GM19328 (cell line): ENCODE data around the gene CYP17A1.
"Not testable (repeated sequence)": the region's sequence is repeated elsewhere in the genome, so short reads cannot be mapped to it uniquely, and the experiment has no call there.

ENCODE experiments used
- ATAC-seq: cut with Tn5 transposase; IDR thresholded peaks from one replicate; pipeline ENCODE4 v1.9.1; 2021; ENCODE audit warnings: mild to moderate bottlenecking, moderate library complexity; ENCODE audit not compliant: unreplicated experiment

The CYP17A1 gene, protein sequence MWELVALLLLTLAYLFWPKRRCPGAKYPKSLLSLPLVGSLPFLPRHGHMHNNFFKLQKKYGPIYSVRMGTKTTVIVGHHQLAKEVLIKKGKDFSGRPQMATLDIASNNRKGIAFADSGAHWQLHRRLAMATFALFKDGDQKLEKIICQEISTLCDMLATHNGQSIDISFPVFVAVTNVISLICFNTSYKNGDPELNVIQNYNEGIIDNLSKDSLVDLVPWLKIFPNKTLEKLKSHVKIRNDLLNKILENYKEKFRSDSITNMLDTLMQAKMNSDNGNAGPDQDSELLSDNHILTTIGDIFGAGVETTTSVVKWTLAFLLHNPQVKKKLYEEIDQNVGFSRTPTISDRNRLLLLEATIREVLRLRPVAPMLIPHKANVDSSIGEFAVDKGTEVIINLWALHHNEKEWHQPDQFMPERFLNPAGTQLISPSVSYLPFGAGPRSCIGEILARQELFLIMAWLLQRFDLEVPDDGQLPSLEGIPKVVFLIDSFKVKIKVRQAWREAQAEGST

GRCh38 chr10:102837230-102837721, at the start of gene CYP17A1:
TSS of gene CYP17A1 (minus strand) at chr10:102837413. CDS start at chr10:102837361, 52 bp downstream.
- ATAC-seq = no peak

DNA sequence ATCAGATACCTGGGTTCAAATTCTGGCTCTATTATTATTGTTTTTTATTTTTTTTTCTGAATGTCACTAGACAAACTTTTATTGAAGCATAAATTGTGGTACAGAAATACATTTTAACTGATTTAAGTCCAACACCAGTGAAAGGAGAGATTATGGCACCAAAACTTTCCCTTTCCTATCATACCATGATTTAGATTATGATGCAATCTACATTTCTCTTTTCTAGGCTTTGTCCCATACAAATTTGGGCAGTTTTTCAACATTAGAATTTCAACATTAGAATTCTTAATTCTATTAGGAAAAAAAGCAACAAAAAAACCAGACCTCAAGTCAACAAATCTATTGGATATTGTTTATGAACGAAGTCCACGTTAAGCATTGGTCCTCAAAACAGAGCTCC, 43.0 kb upstream of the CYP17A1 start:
- no peak for ATAC-seq

GRCh38 chr10:102878629-102879028, 41.4 kb upstream of the CYP17A1 start:
- no peak for ATAC-seq

DNA sequence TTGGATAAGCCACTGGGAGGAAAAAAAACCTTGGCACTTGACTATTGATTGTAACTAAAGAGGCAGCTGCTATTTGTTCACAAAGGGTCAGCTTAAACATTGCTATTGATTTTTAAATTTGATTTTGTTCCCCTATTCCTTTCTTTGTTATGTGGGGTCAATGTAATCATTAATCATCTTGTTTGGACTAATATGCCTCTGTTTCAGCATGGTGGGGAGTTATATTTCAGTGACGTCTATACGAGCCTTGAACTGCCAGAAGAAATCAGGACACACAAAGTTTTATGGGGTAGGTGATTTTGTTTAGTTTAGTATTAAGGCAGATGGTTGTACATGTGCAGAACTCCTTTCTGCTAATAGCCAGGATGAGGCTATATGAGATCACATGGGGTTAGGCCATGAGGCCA, 39.5 kb upstream of the CYP17A1 start:
- no peak for ATAC-seq

GRCh38 chr10:102872163-102872562, 35.0 kb upstream of the CYP17A1 start:
- no peak for ATAC-seq

GRCh38 chr10:102870221-102870620, 33.0 kb upstream of the CYP17A1 start:
- no peak for ATAC-seq

DNA sequence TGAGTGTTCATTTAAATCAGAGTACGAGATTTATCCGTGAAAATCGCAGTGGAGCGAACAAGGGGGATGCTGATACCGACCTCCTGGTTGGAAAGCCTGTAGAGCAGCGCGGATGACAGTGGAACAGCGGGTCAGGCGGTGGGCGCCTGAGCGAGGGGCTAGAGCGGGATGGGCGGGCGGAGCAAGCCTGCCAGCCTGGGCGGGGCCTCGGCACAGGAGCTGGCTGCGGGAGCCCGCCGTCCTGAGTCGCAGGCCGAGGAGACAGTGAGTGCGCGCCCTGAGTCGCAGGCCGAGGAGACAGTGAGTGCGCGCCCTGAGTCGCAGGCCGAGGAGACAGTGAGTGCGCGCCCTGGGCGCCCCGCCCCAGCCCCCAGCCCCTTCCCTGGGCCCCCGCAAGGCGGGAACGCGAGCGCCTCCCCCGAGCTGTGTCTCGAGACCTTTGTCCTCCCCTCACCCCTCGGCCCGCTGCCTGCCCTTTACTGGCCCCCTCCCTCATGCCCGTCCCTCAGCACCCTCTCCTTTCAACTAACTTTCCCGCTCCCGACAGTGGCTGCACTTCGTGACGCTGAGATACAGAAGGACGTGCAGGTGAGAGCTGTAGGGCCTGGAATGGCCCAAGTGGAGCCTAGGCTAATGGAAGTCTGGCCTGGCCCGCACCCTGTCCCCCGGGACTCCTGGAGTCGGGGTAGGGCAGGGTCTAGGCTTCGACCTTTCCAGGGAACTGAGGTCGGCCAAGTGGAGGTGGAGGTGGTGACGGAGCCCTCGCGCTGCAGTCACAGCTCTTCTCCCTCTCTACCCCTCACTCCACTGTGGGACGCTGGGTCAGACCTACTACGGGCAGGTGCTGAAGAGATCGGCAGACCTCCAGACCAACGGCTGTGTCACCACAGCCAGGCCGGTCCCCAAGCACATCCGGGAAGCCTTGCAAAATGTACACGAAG, 32.3 kb upstream of the CYP17A1 start, which contains the start of gene AS3MT:
TSS of gene AS3MT (plus strand) at position 213 of the 941 bp plus-strand sequence. CDS start at position 336, 123 bp downstream.
- ATAC-seq = no peak

GRCh38 chr10:102868911-102869257, 31.7 kb upstream of the CYP17A1 start:
- no peak for ATAC-seq

- no peak for ATAC-seq
Observed at GRCh38 chr10:102865620-102866019, 28.4 kb upstream of the CYP17A1 start.

DNA sequence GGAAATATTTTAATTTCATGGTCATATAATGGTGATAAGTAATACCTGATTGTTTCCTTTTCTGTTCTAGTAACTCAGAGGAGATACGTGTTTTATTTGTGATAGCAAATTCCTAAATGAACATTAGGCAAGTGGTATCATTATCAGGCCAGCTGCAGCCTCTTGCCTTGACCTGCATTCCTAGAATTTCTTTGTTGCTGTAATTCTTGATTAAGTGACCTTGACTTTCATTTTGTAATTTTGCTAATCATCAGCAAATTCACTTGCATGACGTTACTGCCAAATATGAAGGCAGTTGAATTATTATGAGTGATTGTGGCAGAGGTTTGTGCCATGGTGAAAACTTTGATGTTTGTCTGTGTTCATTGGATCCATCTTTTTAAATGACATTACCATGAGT, 26.4 kb upstream of the CYP17A1 start:
- ATAC-seq = no peak

DNA sequence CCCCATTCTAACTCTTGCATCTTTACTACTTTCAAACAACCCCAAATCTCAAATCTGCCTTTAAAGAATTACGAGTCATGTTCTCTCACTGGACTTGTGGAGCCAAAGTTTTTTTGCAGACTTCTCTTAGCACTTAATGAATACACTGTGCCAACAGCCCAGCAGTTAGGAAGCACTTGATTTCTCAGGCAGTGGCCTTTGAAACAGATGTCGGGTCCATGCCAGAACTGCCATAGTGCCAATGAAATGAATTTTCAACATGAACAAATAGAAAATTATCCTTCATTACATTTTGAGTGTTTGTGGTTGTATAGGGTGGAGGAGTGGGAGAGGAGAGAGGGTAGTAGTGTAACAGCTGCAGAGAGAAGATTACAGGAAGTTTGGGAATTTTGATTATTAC, 22.7 kb upstream of the CYP17A1 start:
- ATAC-seq = no peak

GRCh38 chr10:102856758-102857424, 19.7 kb upstream of the CYP17A1 start:
- no peak for ATAC-seq

DNA sequence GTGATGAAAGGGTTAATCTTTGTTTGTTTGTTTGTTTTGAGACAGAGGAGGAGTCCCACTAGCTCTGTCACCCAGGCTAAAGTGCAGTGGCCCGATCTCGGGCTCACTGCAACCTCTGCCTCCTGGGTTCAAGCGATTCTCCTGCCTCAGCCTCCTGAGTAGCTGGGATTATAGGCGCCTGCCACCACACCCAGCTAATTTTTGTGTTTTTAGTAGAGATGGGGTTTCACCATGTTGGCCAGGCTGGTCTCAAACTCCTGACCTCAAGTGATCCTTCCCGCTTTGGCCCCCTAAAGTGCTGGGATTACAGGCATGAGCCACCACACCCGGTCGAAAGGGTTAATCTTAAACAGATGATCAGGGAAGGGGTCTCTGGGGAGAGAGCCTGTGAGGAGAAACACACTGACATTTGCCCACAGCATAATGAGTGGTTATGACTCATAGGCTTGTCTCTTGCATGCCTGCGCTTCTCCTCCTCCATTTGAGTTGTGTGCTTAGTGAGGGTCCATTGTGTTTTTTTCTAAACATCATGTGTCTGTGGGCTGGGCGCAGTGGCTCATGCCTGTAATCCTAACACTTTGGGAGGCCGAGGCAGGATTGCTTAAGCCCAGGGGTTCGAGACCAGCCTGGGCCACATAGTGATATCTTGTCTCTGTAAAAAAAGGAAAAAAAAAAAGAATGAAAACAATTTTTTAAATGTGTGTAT, 18.7 kb upstream of the CYP17A1 start:
- not testable (repeated sequence) for ATAC-seq

GRCh38 chr10:102853237-102853636, 16.0 kb upstream of the CYP17A1 start:
- ATAC-seq = not testable (repeated sequence)

DNA sequence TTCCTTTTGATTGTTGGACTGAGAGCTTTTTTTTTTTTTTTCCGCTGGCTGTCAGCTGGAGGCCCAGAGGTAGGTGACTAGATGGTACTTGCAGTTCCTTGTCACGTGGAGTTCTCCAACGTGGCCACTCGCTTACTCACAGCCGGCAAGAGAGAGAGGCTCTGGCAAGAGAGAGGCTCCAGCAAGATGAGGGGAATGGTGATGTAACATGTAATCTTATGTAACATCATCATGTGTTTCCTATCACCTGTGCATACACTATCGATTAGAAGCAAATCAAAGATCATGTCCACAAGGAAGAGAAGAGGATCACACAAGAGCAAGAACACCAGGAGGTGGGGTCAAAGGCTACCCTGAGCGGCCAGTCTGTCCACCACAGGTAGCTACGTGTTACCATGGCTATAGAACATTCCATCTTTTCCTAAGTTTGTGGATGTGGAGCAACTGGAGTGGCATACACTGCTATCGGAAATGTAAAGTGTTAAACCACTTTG, 12.9 kb upstream of the CYP17A1 start:
- ATAC-seq = no peak

GRCh38 chr10:102845352-102845902, 8.2 kb upstream of the CYP17A1 start:
- no peak for ATAC-seq

GRCh38 chr10:102844190-102844776, 7.1 kb upstream of the CYP17A1 start:
- not testable (repeated sequence) for ATAC-seq

- ATAC-seq = not testable (repeated sequence)
Observed at GRCh38 chr10:102843139-102843538, 5.9 kb upstream of the CYP17A1 start.

GRCh38 chr10:102841827-102842345, 4.7 kb upstream of the CYP17A1 start:
- no peak for ATAC-seq
